Measurements from ENCODE around the gene RHBDF1.
A peak's percentile ranks its signal among the peaks of the same experiment; 100 is the strongest.

RHBDF1 gene

GRCh38 chr16:92431-93339 is 20.3 kb upstream of the RHBDF1 start:
- DNase-seq (ENCODE audit: low read depth in 3 of 3): no peak

GRCh38 chr16:91484-91883 is 19.1 kb upstream of the RHBDF1 start:
- DNase-seq (ENCODE audit: low read depth in 3 of 3): no peak

- DNase-seq (ENCODE audit: low read depth in 3 of 3): no peak
Measured at GRCh38 chr16:89391-90302, 17.2 kb upstream of the RHBDF1 start.

GRCh38 chr16:88613-89012 is 16.2 kb upstream of the RHBDF1 start:
- no peak for DNase-seq (ENCODE audit: low read depth in 3 of 3)

GRCh38 chr16:86483-86952 is 14.1 kb upstream of the RHBDF1 start:
- no peak for DNase-seq (ENCODE audit: low read depth in 3 of 3)

- no peak for DNase-seq (ENCODE audit: low read depth in 3 of 3)
Measured at GRCh38 chr16:85865-86264, 13.4 kb upstream of the RHBDF1 start.

- no peak for DNase-seq (ENCODE audit: low read depth in 3 of 3)
Measured at GRCh38 chr16:85407-85782, 13.0 kb upstream of the RHBDF1 start.

- peak in 2 of 3 experiments; percentile 21 to 61 for DNase-seq (ENCODE audit: low read depth in 3 of 3)
Measured at GRCh38 chr16:84718-85406, 12.4 kb upstream of the RHBDF1 start.

GRCh38 chr16:83781-84615 is 11.6 kb upstream of the RHBDF1 start:
- DNase-seq (ENCODE audit: low read depth in 3 of 3): no peak

- DNase-seq (ENCODE audit: low read depth in 3 of 3): no peak
Measured at GRCh38 chr16:83060-83603, 10.7 kb upstream of the RHBDF1 start.

GRCh38 chr16:79151-80054 is 7.0 kb upstream of the RHBDF1 start:
- no peak for DNase-seq (ENCODE audit: low read depth in 3 of 3)

- no peak for DNase-seq (ENCODE audit: low read depth in 3 of 3)
Measured at GRCh38 chr16:78444-79150, 6.2 kb upstream of the RHBDF1 start.

- peak; percentile 69 to 85 (median 70) for DNase-seq (ENCODE audit: low read depth in 3 of 3)
Measured at GRCh38 chr16:77807-78443, 5.5 kb upstream of the RHBDF1 start, which contains the start of gene MPG. TSS of gene MPG (plus strand) at chr16:78225. CDS start at chr16:78310, 85 bp downstream.

GRCh38 chr16:77273-77806 is 4.9 kb upstream of the RHBDF1 start:
- peak in 1 of 3 experiments; percentile 26 for DNase-seq (ENCODE audit: low read depth in 3 of 3)

GRCh38 chr16:76535-77272 is 4.3 kb upstream of the RHBDF1 start:
- DNase-seq (ENCODE audit: low read depth in 3 of 3): no peak

- DNase-seq (ENCODE audit: low read depth in 3 of 3): no peak
Measured at GRCh38 chr16:75580-76501, 3.4 kb upstream of the RHBDF1 start.

All from stimulated activated CD4-positive, alpha-beta T cell treated with anti-CD3 and anti-CD28 coated beads, TNF-alpha, amount 100 ng/mL, for 24 hours (primary cell).